HG03457 (cell line): ENCODE data around the gene PSMB9.

Experiments used
- ATAC-seq: cut with Tn5 transposase; IDR thresholded peaks from one replicate; pipeline ENCODE4 v1.9.1; 2021; ENCODE audit warnings: moderate number of reproducible peaks; ENCODE audit not compliant: unreplicated experiment

PSMB9 gene

GRCh38 chr6:32838114-32838958 is 15.7 kb upstream of the PSMB9 start, which contains the start of gene TAP2:
Gene TAP2, minus strand, starts transcription at chr6:32838739. Its CDS starts 506 bp downstream, at chr6:32838233.
- peak; percentile 60 for ATAC-seq

GRCh38 chr6:32839356-32839755 is 14.6 kb upstream of the PSMB9 start:
- ATAC-seq: no peak

- ATAC-seq: no peak
Observed at GRCh38 chr6:32840604-32841246, 13.3 kb upstream of the PSMB9 start.

- no peak for ATAC-seq
Observed at GRCh38 chr6:32842021-32842650, 11.9 kb upstream of the PSMB9 start.

- ATAC-seq: no peak
Observed at GRCh38 chr6:32842690-32843089, 11.3 kb upstream of the PSMB9 start.

GRCh38 chr6:32843331-32843978 is 10.5 kb upstream of the PSMB9 start:
- ATAC-seq: no peak

GRCh38 chr6:32843979-32844838 is 9.8 kb upstream of the PSMB9 start, which contains the start of gene PSMB8:
Gene PSMB8, minus strand, starts transcription at chr6:32844047. Its CDS starts 51 bp downstream, at chr6:32843996.
- peak; percentile 56 for ATAC-seq

- ATAC-seq: no peak
Observed at GRCh38 chr6:32844839-32845383, 9.1 kb upstream of the PSMB9 start.

- ATAC-seq: no peak
Observed at GRCh38 chr6:32845384-32845884, 8.6 kb upstream of the PSMB9 start.

GRCh38 chr6:32847004-32847403 is 7.0 kb upstream of the PSMB9 start:
- ATAC-seq: no peak

- no peak for ATAC-seq
Observed at GRCh38 chr6:32847795-32848194, 6.2 kb upstream of the PSMB9 start.

- ATAC-seq: no peak
Observed at GRCh38 chr6:32849126-32849525, 4.9 kb upstream of the PSMB9 start.

GRCh38 chr6:32851025-32851424 is 3.0 kb upstream of the PSMB9 start:
- ATAC-seq: no peak

GRCh38 chr6:32852018-32852843 is 1.8 kb upstream of the PSMB9 start:
- ATAC-seq: no peak

GRCh38 chr6:32852844-32853540 is 1.0 kb upstream of the PSMB9 start:
- peak; percentile 8 for ATAC-seq

GRCh38 chr6:32854376-32855178 is 585 bp downstream of the PSMB9 start:
- no peak for ATAC-seq

- no peak for ATAC-seq
Observed at GRCh38 chr6:32855467-32856174, 1.6 kb downstream of the PSMB9 start.
